ENCODE data around the gene STX2.
"Not testable (repeated sequence)": the region's sequence is repeated elsewhere in the genome, so short reads cannot be mapped to it uniquely, and the experiment has no call there.

STX2 gene

GRCh38 chr12:130800312-130800711 is 38.7 kb downstream of the STX2 start:
- DNase-seq (ENCODE audit: low read depth in 2 of 2) = no peak

DNA sequence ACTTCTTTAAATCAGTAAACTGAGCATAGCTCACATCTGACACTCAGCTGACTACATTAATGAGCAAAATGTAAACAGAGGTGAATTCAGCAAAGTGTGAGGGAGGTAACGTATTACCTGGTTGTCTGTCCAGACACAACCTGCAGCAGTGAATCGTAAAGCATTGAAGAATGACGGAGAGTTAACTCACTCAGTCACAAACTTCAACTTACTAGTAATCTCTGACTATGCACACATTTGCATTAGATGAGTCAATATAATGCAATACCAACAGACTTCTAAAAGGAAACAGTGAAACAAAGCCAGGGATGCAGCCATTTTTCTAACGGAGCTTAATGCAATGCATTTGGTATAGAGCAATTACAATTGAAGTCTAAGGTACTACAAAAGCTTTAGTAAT is 40.0 kb downstream of the STX2 start:
- no peak for DNase-seq (ENCODE audit: low read depth in 2 of 2)

- peak; percentile 5 to 14 for DNase-seq (ENCODE audit: low read depth in 2 of 2)
These were observed 41.9 kb downstream of the STX2 start for GRCh38 chr12:130796985-130797686.

DNA sequence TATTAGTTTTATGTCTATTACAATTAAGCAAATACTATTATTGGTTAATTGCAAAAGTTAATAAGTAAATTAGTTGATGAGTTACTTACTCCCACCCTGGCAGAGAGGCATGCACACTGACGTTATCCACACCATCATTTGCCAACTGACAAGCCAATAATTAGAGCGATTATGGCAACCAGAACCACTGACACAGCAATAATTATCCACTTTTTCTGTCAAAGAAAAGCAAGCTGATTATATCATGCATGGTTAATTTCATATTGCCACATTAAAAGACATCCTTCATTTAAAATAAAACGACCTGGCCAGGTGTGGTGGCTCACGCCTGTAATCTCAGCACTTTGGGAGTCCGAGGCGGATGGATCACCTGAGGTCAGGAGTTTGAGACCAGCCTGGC is 43.1 kb downstream of the STX2 start:
- DNase-seq (ENCODE audit: low read depth in 2 of 2) = no peak

DNA sequence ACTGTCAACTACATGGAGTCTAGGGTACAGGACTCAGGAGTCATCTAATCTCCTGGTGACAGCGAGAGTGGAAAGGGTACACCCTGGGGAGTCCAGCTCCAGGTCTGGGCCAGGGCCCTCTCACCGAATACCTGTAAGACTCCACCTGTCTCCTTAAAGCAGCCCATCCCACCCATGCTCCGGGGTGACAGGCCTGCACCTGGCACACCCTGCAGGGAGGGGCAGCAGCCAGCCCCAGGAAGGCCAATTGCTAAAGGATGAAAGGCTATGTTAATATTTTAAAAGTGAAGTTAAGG is 45.5 kb downstream of the STX2 start:
- DNase-seq (ENCODE audit: low read depth in 2 of 2) = no peak

GRCh38 chr12:130792821-130793553 is 46.1 kb downstream of the STX2 start:
- DNase-seq (ENCODE audit: low read depth in 2 of 2) = no peak

GRCh38 chr12:130791629-130792028 is 47.4 kb downstream of the STX2 start:
- DNase-seq (ENCODE audit: low read depth in 2 of 2) = no peak

DNA sequence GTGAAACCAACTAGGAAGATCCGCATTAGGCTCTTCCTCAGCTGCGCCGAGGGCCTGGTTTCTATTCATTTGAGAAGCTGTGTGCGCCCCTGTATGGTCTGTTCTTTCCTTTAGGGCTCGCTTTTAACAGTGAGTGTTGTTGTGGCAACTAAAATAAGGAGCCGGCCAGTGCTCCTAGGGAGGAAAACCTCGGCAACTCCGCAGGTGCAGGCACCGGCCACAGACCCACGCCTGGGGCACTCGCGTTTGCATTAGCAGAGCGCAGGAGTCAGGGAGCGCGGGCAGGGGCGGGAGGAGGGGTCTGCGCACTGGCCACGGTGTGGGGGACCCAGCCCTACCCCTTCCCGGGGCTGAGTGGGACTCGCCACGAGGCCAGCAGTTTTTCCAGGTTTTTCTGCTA is 50.5 kb downstream of the STX2 start:
- DNase-seq (ENCODE audit: low read depth in 2 of 2) = no peak

DNA sequence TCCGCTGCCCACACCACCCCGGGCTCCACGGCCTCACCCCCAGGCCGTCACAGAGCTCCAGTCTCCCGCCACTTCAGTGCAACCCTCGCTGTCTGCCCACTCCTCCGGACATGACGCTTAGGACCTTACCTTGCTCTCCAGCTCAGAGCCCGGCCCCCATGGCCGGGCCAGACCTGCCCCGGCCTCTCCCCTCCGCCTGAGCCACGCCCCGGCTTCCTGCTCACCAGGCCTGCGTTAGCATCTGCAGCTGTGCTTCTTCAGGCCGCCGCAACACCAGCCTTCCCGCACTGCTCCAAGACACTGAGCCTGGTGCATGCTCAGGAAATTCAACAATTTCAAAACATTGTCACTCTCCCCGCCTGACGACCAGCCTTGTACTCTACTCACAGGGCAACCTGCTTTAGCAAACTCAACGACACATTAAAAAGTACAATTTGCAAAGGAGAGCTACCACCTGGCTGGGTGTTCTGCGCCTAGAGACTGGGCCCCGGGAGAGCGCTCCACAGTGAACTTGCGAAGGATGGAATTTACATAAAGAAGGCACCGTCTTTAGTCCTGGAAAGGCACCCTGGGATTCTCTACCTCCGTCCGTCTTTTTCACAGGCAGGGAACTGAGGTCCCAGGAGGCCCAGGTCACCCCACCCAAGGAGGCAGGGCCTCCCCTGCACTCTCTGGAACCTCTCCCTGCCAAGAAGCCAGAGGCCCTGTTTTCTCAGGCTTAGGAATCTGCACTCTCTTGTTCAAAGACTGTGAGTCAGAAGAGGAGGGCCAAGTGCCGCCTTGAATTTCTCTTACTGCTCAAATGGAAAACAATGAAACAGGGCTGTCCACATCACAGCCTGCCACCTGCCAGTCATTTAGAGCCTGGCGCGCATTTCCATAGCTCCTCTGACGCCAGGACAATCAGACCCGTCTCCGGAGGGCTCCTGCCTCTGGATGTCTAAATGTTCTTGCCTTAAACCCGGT is 51.3 kb downstream of the STX2 start:
- DNase-seq (ENCODE audit: low read depth in 2 of 2) = no peak

DNA sequence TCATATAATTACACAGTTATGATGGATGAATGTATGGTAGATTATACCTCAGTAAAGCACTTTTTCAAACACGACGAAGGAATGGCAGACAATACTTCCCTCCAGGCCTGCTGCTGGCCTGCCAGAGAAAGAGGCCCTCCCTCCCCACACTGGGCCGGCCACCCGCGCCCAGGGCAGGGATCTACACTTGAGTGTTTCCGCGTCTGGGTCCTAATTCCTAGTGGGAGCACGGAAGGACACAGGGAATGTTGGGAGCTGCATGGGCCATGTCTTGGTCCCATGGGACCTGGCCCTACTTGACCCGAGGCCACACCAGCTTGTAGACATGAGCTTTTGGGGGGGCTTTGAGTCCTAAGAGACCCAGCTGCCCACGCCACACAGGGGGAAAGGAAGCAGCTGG is 52.0 kb downstream of the STX2 start:
- DNase-seq (ENCODE audit: low read depth in 2 of 2) = no peak

DNA sequence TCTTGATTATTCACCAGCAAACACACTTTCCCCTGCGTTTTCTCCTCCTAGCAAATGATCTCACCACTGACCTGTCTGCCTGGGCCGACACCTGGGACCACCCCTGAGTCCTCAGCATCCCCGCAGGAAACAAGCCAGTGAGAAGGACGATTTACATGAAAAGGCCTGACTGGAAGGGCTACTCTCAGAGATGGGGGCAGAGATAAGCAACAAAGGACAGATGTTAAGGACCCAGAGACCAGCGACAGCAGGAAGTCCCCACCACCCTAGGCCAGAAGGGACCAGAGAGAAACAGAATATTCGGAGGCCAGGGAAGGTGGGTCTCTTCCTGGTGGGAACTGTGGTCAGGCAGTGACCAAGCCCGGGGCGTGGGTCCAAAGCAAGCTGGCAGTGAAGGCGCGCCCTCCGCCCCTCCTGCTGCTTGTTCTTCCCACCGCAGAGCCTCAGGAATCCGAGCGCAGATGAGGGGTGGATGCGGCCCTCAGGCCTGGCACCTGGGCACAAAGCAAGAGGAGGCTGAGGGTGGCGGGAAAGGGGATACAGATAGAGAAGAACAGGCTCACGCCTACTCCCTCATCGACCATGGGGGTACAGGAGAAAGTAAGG is 55.8 kb downstream of the STX2 start:
- DNase-seq (ENCODE audit: low read depth in 2 of 2) = no peak

GRCh38 chr12:130782245-130782644 is 56.8 kb downstream of the STX2 start:
- DNase-seq (ENCODE audit: low read depth in 2 of 2) = not testable (repeated sequence)

DNA sequence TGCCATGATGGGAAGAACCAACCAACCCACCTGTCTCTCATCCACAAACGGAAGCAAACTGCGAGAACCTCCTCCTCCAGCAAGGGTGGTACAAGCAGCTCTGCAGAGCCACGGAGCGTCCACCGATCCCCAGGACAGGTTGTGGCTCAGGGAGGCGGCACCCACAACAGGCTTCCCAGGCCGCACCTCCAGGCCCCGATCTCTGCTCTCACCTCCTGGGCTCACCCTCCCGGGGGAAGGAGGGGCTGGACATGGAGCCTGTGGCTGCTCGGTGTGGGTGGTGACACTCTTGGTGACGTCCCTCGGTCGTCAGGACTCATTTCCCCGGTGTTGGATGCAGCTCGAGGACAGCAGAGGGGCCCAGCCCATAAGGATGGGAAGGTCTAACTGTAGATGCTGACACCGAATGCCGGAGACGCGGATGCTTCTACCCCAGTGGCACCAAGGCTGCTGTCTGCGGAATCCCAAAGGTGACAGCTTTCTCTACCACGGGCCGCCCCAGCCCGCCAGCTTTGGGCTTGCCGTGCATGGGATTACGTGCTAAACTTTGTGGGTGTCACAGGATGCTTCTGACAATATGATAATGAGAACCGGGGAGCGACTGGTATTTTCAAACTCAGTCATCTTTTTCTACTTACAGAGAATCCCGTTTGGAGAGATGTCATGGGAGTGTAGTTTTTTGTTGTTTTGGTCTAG is 58.0 kb downstream of the STX2 start:
- no peak for DNase-seq (ENCODE audit: low read depth in 2 of 2)

DNA sequence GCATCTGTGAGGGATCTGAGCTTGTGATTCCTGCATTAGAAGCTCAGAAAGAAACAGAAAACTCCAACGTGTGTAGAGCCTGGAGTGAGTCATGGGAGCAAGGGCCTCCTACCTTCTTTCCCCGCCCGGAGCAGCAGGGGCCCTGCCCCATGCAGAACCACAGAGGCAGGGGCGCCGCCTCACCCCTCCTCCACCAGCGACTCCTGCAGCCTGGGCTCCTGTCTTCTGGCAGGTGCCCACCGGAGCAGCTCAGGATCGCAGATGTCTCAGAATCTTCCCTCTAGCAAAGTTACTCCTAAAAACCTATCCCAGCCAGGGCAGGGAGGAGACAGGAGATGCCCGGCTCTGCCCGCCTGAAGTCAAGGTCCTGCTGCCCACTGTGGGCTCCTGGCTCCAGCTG is 58.7 kb downstream of the STX2 start:
- DNase-seq (ENCODE audit: low read depth in 2 of 2) = no peak

DNA sequence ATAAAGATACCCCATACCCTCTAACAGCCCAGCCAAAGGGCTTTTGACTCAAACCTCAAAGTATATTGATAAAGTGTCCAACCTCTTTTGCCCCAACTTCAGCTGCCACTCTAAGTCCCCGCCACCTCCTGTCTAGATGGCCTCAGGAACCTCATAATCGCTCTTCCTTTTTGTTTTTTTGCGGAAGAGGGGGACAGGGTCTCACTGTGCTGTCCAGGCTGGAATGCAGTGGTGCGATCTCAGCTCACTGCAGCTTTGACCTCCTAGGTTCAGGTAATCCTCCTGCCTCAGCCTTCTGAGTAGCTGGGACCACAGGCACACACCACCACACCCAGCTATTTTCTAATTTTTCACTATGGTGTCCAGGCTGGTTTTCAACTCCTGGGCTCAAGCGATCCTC is 60.3 kb downstream of the STX2 start:
- no peak for DNase-seq (ENCODE audit: low read depth in 2 of 2)

GRCh38 chr12:130776857-130777339 is 62.2 kb downstream of the STX2 start:
- DNase-seq (ENCODE audit: low read depth in 2 of 2) = no peak

GRCh38 chr12:130775953-130776856 is 62.8 kb downstream of the STX2 start:
- DNase-seq (ENCODE audit: low read depth in 2 of 2) = peak; percentile 49 to 60

GRCh38 chr12:130770413-130771028 is 68.5 kb downstream of the STX2 start:
- DNase-seq (ENCODE audit: low read depth in 2 of 2) = no peak

- DNase-seq (ENCODE audit: low read depth in 2 of 2) = no peak
These were observed 70.9 kb downstream of the STX2 start for GRCh38 chr12:130768120-130768519.

- no peak for DNase-seq (ENCODE audit: low read depth in 2 of 2)
These were observed 72.6 kb downstream of the STX2 start for GRCh38 chr12:130766470-130766869.

Measured in stimulated activated CD4-positive, alpha-beta T cell treated with anti-CD3 and anti-CD28 coated beads, Interleukin-1b, Interleukin-23, amount 100 ng/mL, for 4 hours (primary cell).